OCI-M1 (cell line): ENCODE data around the gene CMYA5.

Source experiments
- DNase-seq: peaks from one replicate; lab custom pipeline; 2025; lab: John Stamatoyannopoulos, UW

CMYA5 gene

GRCh38 chr5:79793722-79794121, 104.1 kb downstream of the CMYA5 start:
- DNase-seq = peak; percentile 18

DNA sequence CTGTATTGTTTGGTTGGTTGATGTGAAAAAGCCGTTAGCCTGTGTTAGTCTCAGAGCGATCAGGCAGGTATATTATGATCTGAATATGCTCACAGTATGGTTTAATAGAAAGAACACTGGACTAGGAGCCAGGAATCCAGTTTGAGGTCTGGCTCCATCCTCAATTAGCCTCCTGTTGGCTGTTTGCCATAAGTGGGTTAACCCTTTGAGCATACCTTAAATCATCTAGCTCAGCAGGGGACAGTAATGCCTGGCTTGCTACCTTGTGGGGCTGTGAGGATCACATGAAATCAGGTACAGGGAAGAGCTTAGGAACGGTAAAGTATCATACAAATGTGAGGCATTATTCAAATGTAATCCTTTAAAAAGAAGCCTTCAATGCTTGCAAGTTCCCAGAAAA, 104.7 kb downstream of the CMYA5 start:
- DNase-seq = no peak

DNA sequence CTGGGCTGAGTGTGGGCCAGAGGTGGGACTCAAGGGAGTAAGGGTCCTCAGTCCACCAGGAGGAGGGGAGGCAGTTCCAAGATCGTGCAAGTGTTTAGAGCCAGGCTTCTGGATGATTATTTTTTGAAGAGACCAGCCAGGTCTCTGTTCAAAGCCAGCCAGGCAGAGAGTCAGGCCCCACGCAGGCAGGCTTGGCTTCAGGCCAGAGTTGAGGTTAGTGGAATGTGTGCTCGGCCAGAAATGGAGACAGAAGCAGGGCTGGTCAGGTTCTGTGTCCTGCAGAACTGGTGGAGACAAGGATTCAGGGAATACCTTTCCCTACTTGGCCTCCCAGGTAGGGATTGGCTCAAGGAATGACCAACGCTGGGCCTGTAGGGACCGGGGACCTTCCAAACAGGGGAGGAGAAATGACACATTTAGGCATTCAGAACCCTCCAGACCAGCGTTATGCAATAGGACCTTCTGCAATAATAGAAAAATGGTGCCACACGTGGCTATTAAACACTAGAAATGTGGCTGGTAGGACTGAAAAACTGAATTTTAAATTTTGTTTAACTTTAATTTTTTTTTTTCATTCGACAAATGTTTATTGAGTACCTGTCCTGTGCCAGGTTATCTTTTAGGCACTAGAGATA, 106.2 kb downstream of the CMYA5 start:
- peak; percentile 50 for DNase-seq

GRCh38 chr5:79798893-79799590, 109.4 kb downstream of the CMYA5 start:
- DNase-seq = no peak

- peak; percentile 74 for DNase-seq
Measured at GRCh38 chr5:79800979-79801827, 111.6 kb downstream of the CMYA5 start.

DNA sequence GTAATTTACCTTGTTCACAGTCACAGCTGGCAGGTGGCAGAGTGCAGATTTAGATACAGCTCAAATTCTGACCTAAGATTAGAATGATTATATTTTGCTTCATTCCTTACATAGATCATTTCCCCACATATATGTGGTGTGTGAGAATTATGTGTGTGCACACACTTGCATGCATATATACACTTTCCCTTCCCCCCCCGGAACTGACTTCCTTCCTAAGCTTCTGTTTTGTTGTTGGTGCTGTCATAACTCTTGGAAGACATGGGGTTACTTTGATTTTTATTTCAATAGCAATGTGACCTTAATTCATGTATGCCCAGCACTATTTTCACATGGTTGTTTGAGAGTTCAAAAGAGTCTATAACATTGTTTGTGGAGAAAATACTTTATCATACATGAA, 112.8 kb downstream of the CMYA5 start:
- DNase-seq = peak; percentile 21

- no peak for DNase-seq
Measured at GRCh38 chr5:79803007-79803406, 113.4 kb downstream of the CMYA5 start.

- peak; percentile 25 for DNase-seq
Measured at GRCh38 chr5:79806741-79807140, 117.1 kb downstream of the CMYA5 start.

DNA sequence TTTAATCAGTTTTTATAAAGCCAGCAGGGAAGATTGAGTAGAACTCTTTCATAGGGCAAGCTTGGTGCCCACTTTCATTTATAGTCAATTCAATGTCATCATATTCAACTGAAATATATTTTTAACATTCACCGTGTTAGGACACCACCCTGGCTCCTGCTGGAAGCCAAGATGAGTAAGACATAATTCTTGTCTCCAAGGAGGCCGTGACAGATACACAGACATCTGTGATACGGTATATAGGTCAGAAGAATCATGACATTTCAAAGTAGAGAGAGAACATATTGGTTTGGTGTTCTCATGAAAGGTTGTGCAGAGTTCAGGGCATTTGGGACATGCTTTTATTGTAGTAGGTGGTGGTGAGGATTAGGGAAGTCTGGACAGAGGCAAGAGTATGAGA, 120.1 kb downstream of the CMYA5 start:
- DNase-seq = no peak

GRCh38 chr5:79811081-79811480, 121.4 kb downstream of the CMYA5 start:
- peak; percentile 51 for DNase-seq

DNA sequence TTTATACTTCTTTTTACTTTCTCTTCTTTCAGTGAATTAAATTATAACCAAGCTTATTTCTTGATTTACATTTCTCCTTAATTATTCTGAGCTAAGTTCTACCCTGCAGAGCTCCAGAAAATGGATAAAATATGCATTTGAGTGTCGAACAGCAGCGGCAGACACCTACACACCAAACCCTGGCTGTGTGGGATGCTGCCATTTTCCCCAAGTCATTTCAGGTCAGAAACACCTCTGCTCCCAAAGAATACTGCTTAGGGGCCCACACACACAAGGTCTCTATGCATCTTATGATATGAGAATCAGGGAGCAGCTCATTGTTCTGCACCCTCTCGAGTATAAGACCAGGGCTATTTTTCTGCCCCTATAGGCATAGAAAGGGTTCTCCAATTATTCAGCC, 122.3 kb downstream of the CMYA5 start:
- no peak for DNase-seq

DNA sequence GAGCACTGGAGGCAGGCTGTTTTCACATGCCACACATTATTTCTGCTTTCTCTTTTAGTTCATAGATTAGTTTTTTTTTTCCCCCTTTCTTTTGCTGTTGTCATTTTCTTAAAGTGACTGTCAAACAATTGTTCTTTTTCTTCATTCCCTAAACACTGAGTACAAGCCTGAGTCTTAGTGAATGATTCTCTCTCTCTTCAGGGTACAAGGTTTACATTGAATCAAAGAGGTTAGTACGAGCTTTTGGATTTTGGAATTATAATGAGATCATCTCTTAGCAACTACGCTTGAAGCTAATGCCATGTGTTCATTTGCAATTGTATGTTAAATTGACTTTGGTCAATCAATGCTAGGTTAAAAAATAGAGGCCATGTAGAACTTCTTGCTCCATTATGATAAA, 125.1 kb downstream of the CMYA5 start:
- DNase-seq = no peak

DNA sequence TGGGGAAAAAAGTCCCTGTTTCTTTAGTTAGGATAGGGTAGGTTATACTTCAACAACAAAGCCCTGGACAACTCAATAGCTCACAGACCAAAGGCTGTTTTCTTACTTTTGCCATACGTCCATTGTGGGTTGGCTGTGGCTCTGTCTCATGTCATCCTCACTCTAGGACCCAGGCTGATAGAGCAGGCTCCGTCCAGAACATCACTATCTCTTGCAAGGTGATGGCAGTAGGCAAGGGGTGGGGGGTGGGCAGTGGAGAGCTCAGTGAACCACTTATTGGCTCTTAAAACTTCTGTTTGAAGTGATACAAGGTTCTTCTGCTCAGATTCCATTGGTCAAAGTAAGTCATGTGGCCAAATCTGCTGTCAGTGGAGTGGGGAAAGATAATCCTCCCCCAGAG, 126.4 kb downstream of the CMYA5 start:
- DNase-seq = no peak

DNA sequence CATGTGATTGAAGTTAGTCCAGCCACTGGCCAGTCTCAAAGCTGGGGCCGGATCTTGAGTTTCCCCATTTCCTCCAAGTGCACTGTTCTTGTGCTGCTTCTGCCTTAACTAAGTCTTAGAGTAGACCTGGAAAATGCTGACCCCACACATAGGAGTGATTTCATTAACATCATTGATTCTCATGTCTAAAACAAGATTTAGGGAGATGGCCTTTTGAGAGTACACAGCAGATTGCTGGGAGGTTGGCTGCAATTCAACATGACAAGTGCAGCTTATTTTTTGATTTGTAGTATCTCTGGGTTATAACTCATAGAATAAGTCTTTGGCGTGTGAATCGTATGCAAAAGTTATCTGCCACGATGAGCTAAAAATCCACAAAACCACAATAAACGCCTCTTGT, 131.0 kb downstream of the CMYA5 start:
- DNase-seq = no peak

DNA sequence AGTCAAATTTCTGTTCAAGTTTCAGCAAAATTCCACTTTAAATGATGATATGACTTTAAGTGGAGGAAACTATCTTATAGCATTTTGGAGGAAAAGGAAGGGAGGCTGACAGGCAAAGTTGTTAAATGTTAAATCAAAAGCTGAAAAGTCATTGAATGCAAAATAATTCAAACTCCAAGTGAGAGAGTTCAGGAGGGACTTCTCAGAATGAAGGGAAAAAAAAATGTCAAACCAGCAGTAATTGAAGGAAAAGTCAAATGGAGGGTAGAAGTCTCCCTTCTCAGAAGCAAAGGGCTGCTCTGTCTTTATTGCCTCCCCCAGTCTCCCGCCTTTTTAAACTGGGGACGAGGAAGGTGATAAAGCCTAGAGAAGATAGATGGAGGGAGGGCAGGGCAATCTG, 134.8 kb downstream of the CMYA5 start:
- DNase-seq = no peak

DNA sequence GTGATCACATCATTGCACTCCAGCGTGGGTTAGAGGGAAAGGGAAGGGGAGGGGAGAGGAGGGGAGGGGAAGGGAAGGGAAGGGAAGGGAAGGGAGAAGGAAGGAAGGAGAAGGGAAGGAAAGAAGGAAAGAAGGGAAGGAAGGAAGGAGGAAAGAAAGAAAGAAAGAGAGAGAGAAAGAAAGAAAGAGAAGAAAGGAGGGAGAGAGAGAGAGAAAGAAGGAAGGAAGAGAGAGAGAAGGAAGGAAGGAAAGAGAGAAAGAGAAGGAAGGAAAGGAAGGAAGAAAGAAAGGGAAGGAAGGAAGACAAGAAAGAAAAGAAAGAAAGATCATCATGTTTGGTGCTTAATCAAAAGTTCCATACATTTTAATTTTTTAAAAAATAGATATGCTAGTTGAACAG, 136.2 kb downstream of the CMYA5 start:
- DNase-seq = no peak

GRCh38 chr5:79827159-79827629, 137.6 kb downstream of the CMYA5 start:
- DNase-seq = no peak

DNA sequence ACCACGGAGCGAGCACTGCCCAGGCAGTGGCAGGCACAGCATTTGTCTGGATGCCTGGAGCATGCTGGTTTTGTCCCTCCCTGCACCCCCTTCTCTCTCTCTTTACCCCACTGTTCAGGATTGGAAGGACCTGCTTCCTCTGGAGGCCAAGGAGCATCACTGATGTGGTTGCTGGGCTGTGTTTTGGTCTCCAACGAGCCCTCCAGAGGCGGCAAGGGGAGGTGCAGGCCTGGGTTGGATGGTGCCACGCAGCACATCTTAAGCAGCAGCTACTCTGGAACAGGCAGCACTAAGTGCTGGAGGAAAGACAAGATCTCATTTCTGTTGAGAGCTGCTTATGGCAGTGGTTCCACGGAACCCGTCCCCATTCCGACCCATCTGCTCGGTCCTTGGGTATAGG, 139.6 kb downstream of the CMYA5 start:
- DNase-seq = peak; percentile 7

DNA sequence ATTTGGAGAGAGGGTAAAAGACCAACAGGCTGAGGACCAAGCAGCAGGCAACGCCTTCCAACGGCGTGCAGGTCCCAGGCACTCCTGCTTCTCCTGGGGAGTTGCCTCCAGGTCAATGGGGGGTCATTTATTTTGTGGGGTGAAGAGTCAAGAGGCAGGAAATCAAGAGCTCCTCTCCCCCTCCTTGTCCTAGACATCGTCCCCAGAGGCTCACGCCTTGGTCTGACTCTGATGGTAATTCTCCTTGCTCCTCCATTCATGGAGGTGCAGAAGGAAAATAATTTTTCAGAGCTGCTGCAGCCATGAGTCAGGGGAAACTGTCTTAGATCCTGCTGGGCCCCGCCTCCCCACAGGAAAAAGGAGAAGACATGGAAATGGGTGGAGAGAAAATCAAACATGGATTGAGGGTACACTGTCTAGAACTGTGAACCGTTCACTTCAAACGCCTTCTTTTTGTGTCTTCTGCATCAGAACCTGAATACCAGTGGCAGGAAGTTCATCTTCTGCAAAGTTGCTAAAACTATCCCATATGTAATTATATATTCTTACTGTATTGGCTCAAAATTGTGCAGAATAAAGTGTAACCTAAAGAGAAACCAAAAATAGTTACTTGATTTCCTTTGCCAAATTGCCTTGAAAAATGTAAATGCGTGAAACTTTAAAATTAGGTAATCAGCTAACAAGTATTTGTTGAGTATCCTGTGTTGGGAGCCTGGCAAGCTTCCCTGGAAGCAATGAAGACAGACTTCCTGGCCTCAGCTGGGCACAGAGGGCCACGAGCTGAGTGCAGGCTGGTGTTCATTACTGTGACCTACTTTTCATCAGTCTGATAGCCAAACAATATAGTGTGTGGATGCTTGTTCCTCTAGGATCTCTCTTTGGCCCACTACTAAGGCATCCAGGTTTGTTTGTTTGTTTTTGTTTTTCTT, 142.0 kb downstream of the CMYA5 start:
- DNase-seq = no peak

DNA sequence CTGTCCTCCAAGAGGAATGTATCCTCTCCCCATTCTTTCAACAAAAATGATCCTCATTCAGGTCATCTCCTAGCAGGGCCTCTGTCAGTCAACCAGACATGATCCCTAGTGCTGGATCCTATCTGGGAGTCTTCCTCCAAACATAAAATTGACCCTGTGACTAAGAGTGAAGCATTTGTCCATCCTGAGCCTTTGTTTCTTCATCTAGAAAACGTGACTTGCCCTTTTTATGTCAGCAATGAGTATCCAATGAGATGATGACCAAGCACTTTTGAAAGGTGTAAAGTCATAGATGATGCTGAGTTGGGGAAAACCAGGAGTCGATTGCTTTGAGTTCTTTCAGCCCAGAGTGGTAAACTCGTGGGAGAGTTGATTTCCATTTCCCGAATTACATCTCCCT, 143.3 kb downstream of the CMYA5 start:
- no peak for DNase-seq

DNA sequence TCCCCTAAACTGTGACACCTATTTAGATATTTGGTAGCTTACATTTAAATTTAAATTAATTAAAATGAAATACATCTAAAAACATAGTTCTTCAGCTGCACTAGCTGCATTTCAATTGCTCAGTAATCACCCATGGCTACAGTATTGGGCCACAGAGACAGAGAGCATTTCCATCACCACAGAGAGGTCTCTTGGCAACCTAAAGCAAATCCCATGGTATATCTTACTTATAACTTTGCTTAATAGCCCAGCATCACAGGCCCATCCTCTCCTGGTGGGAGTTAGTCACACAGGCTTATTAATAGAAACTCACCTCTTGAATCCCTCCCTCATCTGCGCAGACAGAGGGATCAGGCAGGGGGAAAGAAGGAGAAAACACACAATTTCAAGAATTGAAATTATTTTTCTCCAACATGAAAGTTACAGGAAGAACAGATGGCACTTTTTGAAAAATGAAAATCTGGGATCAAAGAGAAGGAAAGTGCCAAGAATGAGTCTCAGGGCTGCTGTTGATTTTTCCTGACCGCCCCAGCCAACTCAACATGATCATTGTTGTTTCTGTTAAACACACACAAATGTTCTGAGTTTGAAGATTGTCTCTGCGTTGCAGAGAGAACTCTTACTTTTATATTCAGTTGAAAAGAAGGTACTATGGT, 144.6 kb downstream of the CMYA5 start:
- no peak for DNase-seq
